Measurements from ENCODE around the gene YBX1. TPM values are rescaled to one million over a fixed set of nuclear protein-coding genes. Genes with fewer than 3 reads are reported as not detected.

The YBX1 gene
- total and polyA plus RNA-seq, 4 donors, result 107 to 530 (median 204) TPM

GRCh38 chr1:42737257-42737656, 55.0 kb downstream of the YBX1 start:
- H3K27ac ChIP-seq (ENCODE audit: low read depth in 1 of 2, low read length in 2 of 2), result no peak overlapping the region

More at GRCh38 chr1:42737257-42737656, 55.0 kb downstream of the YBX1 start:
- no peak overlapping the region for H3K9ac ChIP-seq (ENCODE audit: low read depth in 1 of 2, low read length in 2 of 2)
- no peaks in the 10 kb centered on the region for H3K9me3 ChIP-seq (ENCODE audit: control insufficient read depth in 4 of 4, low read length in 3 of 4)
- 53% methylated on average over 5 of the region's 5 CpGs for WGBS
- TF ChIP-seq RXRA (IDR thresholded peaks at IDR 0.05) (no peak), MAX (IDR thresholded peaks at IDR 0.05) (no peak), HNF4G (IDR thresholded peaks at IDR 0.05) (no peak), FOXA2 (IDR thresholded peaks at IDR 0.05) (no peak), ZBTB33 (IDR thresholded peaks at IDR 0.05) (no peak), JUND (IDR thresholded peaks at IDR 0.05) (no peak), REST (IDR thresholded peaks at IDR 0.05) (no peak), FOXA1 (IDR thresholded peaks at IDR 0.05) (no peak), NR2F2 (IDR thresholded peaks at IDR 0.05) (no peak), EGR1 (IDR thresholded peaks at IDR 0.05; ENCODE audit: low read depth in 2 of 2) (no peak), TAF1 (conservative IDR thresholded peaks at IDR 0.05) (no peak), HNF4A (conservative IDR thresholded peaks at IDR 0.05) (no peak), RAD21 (IDR thresholded peaks at IDR 0.05) (no peak), SP1 (IDR thresholded peaks at IDR 0.05) (no peak), GABPA (IDR thresholded peaks at IDR 0.05 in 1 of 2, conservative IDR thresholded peaks at IDR 0.05 in 1 of 2) (no peak), YY1 (IDR thresholded peaks at IDR 0.05) (no peak)
- TF ChIP-seq, protein P1, sequence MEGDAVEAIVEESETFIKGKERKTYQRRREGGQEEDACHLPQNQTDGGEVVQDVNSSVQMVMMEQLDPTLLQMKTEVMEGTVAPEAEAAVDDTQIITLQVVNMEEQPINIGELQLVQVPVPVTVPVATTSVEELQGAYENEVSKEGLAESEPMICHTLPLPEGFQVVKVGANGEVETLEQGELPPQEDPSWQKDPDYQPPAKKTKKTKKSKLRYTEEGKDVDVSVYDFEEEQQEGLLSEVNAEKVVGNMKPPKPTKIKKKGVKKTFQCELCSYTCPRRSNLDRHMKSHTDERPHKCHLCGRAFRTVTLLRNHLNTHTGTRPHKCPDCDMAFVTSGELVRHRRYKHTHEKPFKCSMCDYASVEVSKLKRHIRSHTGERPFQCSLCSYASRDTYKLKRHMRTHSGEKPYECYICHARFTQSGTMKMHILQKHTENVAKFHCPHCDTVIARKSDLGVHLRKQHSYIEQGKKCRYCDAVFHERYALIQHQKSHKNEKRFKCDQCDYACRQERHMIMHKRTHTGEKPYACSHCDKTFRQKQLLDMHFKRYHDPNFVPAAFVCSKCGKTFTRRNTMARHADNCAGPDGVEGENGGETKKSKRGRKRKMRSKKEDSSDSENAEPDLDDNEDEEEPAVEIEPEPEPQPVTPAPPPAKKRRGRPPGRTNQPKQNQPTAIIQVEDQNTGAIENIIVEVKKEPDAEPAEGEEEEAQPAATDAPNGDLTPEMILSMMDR (IDR thresholded peaks at IDR 0.05; ENCODE audit: low read depth, low read length, missing input control), result no peak
- TF ChIP-seq, protein P2, sequence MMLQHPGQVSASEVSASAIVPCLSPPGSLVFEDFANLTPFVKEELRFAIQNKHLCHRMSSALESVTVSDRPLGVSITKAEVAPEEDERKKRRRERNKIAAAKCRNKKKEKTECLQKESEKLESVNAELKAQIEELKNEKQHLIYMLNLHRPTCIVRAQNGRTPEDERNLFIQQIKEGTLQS (IDR thresholded peaks at IDR 0.05), result no peak
- no peak overlapping the region for H3K4me3 ChIP-seq (ENCODE audit: low read depth in 1 of 3, low read length in 3 of 3)
- H3K4me1 ChIP-seq (ENCODE audit: control insufficient read depth in 4 of 4, insufficient read depth in 4 of 4, low read length in 3 of 4), result peaks cover 2 to 7% (median 5%) of the 10 kb centered on the region in 4 donors
- no peaks in the 10 kb centered on the region for H3K36me3 ChIP-seq (ENCODE audit: control insufficient read depth in 4 of 4, insufficient read depth in 3 of 4, low read depth in 1 of 4, low read length in 3 of 4)
- no peaks in the 10 kb centered on the region for H3K27me3 ChIP-seq (ENCODE audit: control insufficient read depth in 4 of 4, insufficient read depth in 4 of 4, low read length in 3 of 4)
- no peak for DNase-seq (ENCODE audit: low spot score)

Measured in liver (tissue), 9 donors.